ENCODE data around the gene BUB1B.

BUB1B gene

DNA sequence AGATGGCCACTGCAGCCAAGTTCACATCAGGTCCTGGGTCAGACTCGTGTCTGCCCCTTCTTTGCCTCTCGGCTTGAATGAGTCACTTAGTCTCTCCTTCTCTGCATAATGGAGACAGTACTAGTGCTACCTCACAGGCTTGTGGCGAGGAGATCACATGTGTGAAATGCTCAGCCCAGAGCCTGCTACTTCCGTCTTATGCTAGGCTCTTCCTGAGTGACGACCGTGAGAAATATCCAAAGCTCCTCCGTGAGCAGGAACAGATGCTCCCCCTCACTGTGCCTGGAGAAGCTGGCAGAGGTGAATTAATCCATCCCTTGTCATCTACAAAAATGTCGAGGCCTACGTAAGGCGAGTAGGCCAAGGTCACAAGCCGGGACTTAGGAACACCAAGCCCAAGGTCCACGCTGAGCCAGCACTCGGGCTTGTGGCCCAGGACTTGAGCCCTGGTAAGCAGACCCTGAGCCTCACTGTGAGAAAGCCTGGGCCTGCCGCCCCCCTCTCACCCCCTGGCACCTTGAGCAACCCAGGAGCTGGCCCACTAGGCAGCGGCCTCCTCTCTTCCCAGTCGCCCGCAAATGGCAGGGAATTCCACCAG lies 95.9 kb downstream of the BUB1B start:
- no peak for DNase-seq

DNA sequence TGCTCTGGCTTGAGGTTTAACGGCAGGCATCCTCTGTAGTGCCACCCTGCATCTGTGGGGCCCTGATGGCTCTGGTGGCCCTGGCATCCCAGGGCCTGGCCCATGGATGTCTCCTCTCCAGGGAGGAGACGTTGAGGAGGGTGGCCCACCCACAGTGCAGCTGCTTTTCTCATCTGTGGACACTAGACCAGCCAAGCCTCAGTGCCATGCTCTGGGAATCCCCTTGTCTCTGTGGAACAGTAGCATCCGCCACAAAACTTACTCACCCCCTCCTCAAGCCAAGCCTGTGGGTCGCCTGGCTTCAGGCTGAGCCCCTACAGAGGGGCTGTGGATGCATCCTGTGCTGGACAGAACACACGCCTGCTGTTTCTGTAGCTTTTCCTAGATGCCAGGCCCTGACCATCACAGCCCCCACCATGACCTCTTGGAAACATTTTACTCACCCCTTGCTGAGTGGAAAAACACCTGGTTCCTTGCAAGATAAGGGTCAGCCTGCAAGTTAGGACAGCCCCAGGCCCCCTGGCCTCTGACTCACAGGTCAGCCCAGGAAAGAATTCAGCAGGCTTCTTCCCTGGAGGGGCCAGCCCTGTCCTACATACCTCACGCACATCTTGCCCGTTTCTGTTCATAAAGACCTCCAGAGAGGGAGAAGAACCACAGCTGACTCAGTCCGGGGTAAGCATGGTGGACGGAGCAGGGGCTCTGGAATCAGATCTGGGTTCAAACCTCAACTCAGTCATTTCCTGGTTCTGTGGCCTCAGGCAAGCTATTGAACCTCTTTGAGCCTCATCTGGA lies 97.0 kb downstream of the BUB1B start:
- no peak for DNase-seq

DNA sequence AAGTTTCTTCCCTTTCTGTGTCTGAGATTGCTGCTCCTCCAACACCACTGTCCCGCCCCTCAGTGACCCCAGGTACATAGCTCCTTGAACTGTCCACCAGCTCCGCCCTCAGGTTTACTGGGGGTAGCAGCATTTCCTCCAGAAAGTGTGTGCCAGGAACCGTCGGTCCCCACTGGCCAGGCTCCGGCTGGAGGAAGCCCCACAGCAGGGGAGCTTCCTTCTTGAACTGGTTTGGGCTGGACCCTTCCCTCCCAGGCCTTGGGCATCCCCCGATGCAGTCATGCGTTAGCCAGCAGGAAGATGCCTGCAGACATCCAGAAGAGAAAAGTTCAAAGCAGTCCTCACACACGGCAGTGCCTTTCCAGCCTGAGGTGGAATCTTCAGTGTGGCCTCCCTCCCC lies 97.7 kb downstream of the BUB1B start:
- DNase-seq: no peak

DNA sequence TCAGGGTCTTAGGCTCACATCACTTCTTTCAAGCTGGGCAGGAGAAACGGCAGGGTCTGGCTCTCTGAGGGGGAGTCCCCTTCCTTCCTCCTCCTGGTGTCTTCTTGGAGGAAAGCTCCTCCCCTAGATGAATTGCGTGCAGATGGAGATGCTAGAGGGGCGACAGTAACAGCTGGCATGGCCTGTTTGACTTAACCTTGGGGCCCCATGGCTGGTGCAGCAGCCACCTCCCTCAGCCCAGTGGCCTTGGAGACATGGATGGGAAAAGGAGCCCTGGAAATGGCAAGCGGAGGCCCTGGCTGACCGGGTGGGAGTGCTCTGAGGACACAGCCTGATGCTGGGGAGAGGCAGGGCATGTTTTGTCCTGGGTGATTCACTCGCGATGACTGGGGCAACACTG lies 98.2 kb downstream of the BUB1B start:
- DNase-seq: no peak

DNA sequence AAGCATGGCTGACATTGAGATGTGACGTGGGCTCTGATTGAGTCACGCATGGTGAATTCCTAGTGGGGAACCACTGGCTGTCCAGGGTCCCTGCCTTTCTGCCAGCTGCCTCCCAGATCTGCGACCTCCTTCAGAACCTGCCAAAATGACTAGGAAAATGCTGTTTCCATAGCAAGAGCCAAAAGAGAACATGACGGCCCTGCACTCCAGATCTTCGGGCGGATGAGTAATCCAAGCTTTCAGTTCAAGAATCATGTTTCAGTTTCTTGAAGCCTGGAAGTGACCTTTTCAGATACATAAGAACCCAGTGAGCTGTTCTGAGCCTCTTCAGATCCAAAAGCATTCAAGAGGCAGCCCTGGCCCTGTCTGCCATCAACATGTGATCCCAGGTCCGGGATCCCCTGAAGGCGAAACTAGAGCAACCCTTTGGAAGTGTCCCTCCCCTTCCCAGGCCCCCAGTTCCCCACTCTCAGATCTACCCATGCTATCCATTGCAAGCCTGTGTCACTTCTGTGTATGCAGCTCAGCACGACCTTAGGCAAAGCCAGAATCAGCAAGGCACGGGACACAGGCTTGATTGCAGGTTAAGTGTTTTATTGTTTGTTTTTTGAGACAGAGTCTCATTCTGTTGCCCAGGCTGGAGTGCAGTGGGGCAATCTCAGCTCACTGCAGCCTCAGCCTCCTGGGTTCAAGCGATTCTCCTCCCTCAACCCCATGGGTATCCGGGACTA lies 102.3 kb downstream of the BUB1B start:
- DNase-seq: no peak

DNA sequence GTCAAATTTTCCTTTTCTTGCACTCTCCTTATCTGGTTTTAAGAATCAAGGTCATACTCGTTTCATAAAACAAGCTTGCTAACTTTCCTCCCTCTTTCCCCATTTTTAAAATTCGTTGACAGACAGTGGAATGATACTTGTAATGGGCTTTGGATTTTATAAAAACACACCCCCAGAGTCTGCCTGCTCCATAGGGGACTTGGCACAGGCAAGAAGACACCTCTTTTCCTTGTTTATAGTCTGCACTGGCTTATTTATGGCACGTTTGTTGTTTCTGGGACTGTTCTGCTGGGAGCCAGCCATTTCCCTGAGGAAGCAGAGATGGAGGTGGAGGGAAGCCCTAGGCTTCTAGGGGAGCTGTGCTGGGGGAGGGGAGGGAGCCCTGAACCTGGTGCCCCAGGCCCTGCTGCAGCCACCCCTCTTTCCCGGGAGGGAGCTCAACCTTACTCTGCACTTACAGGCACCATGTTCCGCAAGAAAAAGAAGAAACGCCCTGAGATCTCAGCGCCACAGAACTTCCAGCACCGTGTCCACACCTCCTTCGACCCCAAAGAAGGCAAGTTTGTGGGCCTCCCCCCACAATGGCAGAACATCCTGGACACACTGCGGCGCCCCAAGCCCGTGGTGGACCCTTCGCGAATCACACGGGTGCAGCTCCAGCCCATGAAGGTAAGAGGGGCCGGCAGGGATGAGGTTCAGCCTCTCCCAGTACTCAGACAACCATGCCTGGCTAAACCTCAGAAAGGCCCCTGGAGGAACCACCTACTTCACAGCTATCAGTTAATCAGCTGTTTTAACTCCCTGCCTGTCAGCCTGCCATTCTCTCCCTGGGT lies 103.7 kb downstream of the BUB1B start:
- DNase-seq: no peak

DNA sequence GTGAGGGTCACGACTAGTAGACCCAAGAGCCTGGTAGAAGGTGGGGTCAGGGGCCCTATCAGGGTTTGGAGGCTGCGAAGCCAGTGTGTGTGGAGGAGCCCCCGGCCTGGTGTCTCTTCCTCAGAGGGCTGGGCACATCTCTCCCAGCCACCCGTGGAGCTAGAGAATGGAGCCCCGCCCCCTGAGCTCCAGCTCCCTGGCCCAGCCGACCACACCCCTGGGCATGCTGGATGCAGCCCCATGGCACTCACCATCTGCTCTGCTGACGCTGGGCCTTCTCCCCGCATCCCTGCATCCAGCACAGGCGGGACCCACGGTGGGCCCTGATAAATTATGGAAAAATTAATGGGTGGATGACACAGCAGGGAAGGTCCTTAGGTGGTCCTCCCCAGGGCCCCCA lies 104.5 kb downstream of the BUB1B start:
- DNase-seq: no peak

DNA sequence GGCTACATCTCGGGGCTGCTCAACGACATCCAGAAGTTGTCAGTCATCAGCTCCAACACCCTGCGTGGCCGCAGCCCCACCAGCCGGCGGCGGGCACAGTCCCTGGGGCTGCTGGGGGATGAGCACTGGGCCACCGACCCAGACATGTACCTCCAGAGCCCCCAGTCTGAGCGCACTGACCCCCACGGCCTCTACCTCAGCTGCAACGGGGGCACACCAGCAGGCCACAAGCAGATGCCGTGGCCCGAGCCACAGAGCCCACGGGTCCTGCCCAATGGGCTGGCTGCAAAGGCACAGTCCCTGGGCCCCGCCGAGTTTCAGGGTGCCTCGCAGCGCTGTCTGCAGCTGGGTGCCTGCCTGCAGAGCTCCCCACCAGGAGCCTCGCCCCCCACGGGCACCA lies 105.0 kb downstream of the BUB1B start:
- DNase-seq: no peak

DNA sequence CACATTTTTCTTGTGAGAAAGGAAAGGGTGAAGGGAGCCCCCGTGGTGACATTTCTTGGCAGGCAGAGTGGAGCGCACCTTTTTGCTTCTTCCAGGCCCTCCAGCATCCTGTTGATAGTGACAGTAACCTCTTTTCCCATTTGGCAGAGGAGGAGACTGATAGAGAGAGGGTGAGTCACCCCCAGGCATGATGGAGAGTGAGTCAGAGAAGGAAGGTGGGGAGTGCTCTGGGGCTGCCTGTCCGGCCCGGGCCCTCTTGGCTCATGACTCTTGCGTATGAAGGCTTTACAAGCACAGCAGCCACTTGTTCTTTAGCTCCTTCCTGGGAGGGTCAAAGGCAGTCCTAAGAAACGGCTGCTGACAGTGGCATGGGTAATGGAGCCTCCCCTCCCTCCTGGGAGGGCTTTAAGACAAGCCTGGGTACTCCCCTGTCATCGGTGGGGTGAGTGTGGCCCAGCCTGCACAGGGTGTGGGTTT lies 106.0 kb downstream of the BUB1B start:
- DNase-seq: no peak

DNA sequence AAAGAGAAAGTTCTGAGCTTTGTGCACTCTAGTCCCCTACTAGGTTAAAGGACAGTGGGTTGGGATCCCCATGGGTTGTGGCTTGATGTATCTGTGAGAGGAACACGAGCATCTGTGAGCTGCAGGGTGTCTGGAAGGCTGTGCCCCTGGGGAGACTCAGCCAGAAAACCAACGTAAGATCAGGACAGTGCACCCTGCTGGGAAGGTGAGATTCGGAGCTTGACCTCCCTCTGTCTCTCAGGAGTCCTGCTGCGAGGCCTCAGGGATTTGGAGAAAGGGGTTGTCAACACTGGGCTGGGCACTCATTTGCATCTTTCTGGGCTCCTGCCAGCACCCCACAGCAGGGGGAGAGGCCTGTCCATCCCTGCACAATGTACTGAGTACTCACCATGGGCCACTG lies 106.8 kb downstream of the BUB1B start:
- no peak for DNase-seq

DNA sequence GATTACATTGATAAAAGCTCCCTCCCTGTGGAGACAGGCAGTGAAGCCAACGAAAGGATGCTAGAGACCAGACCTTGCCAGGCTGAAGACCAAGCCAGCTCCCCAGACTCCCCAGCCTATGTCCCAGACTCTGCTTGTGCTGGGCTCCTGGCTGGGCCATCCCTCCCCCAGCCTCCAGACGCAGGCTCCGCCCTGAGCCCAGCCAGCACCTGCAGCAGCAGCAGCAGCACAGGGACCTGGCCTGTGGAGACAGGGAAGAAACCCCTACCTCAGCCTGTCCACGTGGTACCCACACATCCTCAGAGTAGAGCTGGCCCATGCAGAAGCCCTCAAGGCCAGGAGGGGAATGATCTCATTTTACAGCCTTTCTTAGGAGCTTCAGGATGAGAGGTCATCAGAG lies 108.7 kb downstream of the BUB1B start:
- no peak for DNase-seq

DNA sequence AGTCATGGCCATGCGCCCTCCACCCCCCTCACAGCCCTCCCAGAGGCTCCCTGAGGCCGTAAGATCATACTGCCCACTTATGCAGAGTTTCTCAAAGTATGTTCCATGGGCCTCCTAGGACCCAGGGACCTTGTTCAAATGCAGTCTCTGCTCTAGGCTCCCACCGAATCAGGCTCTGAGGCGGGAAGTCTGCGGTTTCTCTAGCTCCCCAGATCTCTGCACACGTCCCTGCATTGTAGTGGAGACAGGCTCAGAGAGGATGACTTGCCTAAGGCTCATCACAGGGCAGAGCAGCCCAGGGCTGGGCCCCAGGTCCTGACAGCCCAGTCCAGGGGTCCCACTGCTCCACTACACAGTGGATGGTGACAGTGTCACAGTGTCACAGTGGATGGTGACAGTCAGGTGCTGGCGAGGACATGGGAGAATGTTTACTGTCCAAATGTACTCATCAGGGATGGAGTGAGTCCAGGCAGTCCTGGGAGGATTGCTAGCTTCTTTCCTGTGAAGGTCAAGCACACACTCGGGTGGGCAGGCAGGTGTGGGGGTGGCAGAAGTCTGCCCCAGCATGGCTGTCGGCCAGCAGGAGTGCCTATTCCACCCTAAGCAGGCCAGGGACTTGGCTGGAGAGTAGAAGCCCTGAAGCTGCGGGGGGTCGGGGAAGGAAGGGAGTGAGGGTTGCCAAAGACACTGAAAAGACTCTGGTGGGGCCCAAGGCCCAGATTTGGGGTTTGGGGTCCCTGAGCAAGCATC lies 109.6 kb downstream of the BUB1B start:
- no peak for DNase-seq

Measured in NCI-H748 treated with DMSO at 0.1 percent for 48 hours (cell line).